Hematopoietic multipotent progenitor cell (in vitro differentiated cells): ENCODE results near the gene RPL19. TPM values are rescaled to one million over a fixed set of nuclear protein-coding genes. Genes with fewer than 3 reads are reported as not detected.
A peak's percentile ranks its signal among the peaks of the same experiment; 100 is the strongest.
"Not testable (repeated sequence)": the region's sequence is repeated elsewhere in the genome, so short reads cannot be mapped to it uniquely, and the experiment has no call there.

Experiments used
- DNase-seq, 3 donors: peaks; one replicate each; pipeline ENCODE4 v3.0.0-alpha.2; 2011 to 2015; ENCODE audit warnings: low read depth in 2 of 3, low spot score in 2 of 3
- total RNA-seq: library from RNA; depleted of rRNA; stranded (reverse); fragments of >200 nt; gene quantifications from one replicate; pipeline ENCODE4 v1.2.3, GENCODE V29; 2012

RPL19 gene
- total RNA-seq, 1 donor: 3,460 TPM

- peak in 2 of 3 donors; percentile 49 to 66 for DNase-seq
These were observed 39.7 kb downstream of the RPL19 start for GRCh38 chr17:39239640-39240314.

DNA sequence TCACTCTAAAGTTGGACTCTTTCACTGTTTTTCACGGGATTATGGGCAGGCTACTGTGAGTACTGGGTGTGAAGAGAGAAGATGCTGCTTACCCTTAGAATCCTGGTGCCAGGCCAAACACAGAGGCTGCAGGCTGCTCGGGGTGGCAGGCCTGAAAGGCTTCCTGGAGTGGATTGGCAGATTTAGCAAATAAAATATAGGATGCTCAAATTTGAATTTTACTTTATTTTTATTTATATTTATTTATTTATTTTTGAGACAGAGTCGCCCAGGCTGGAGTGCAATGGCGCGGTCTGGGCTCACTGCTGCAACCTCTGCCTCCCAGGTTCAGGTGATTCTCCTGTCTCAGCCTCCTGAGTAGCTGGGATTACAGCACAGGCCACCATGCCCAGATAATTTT is 40.5 kb downstream of the RPL19 start:
- no peak for DNase-seq

GRCh38 chr17:39243155-39243554 is 43.1 kb downstream of the RPL19 start:
- DNase-seq: no peak

DNA sequence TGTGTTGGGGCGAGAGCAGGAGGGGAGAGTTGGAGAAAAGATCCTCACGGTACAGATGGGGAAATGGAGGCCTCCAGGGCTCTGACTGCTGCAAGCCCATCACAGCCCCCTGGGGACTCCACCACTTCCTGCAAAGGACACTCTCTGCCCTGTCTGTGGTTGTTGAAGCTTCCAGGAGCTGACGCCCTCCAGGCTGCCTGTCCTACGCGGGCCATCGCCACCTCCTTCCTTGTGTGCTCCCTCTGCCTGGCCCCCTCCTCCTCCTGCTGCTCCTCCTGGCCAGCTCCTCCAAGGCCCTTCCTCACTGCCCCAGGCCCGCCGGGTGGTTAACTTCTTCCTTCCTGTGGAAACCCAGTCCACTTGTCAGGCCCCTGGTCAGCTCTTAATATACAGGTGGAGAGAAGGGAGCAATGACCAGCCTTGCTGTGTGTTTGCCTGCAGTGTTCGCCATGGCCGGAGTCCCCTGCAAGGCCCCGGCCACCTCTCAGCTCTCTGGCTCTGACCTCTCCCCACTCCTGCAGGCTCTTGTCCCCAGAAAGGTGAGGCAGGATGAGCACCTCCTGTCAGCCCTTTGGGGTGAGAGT is 44.0 kb downstream of the RPL19 start:
- DNase-seq: no peak

DNA sequence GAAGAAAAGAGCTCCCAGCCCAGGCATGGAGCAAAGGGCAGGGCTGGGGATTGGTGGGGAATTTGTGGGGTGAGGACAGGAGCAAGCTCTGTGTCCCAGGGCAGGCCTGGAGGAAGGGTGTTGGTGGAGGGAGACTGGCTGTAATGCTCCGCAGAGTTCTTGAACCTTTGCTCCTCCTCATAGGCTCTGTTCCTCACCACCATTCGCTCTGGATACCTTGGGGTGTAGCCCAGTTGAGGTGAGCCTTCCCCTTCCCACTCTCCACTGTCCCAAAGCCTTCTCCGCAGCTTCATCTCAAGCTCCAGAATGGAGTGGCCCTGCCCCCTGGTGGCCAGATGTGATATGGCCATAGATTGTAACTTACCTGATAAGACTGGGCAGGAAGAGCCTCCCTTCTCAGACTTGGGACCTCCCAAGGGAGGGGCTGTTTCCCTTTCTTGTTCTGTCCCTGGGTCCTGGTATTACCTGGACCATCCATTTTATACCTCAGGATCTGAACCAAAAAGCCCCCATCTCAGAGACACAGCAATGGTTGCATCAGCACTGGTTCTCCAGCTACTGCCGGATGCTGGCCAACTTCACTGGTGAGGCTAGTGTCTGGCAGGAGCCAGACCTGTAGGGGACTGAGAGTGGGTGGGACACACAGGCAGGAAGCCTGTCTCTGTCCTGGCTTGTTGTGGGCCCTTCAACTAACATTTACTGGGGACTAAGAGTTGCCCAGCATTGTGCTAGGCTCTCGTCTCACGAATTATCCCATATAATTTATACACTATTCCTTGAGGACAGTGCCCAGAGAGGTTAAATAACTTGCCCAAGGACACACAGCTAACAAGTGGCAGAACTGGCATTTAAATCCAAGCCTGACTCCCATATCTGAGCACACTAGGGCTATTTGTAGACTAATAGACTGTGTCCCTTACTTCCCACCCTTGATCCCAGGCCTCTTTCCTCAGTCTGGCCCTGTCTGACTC is 44.8 kb downstream of the RPL19 start:
- peak; percentile 73 to 85 (median 76) for DNase-seq

- DNase-seq: no peak
These were observed 46.2 kb downstream of the RPL19 start for GRCh38 chr17:39246274-39246673.

GRCh38 chr17:39250076-39250475 is 50.0 kb downstream of the RPL19 start:
- not testable (repeated sequence) for DNase-seq

DNA sequence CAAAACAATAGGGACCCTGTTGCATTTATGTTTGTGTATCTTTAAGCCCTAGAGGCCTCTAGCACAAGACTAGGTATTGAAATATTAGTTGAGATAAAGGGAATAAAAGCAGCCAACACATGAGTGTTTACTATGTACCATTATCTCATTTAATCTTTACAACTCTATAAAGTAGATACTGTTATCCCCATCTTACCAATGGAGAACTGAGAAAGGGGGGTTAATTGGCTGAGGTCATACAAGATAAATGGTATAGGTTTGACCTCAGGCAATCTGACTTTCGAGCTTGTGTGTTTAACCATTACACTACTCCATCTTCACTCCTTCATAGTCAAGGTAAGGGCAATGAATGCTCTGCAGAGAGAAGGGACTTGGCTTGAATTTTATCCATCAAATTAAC is 51.9 kb downstream of the RPL19 start:
- DNase-seq: no peak

DNA sequence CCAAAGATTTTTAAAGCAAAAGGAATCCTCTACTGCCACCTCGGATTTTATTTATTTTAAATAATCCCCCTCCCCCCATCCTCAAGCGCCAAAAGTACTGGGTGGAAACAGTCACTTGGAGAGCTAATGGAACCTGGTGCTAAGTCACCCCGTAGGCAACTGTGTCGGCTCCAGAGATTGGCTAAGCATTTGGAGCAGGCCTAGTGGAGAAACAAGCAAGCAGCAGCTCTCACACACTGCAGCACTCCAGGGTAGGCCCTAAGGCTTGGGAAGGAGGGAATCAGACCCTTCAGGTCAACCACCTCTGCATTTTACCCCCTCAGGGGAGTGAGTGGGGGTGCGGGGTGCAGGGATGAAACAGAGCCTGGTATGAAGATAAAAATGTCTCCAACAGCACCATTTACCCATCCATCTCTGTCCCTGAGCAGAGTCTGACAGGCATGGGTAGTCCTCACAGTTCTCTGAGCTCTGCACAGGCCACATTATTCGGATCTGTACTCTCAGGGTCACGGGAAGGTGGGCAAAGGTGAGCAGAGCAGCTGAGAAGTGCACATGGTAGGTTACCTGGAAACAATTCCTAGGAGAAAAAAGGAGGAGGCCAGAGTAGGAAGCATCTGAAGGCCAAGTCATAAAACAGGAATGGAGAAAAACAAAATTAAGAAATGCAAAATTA is 52.8 kb downstream of the RPL19 start:
- DNase-seq: no peak

Other genes starting within 250 kb of the RPL19 start
- not detected for gene FBXO47, start 232.9 kb upstream of the RPL19 start, total RNA-seq
- gene PLXDC1, start 48.6 kb upstream of the RPL19 start, total RNA-seq: under 0.01 TPM
- 0.54 TPM for gene ARL5C, start 34.1 kb upstream of the RPL19 start, total RNA-seq
- gene CACNB1, start 2.6 kb upstream of the RPL19 start, total RNA-seq: 4.8 TPM
- not detected for gene STAC2, start 25.7 kb downstream of the RPL19 start, total RNA-seq
- gene FBXL20, start 201.3 kb downstream of the RPL19 start, total RNA-seq: 22.4 TPM